WTC11 (cell line): ENCODE measurements around the gene MTMR3. TPM values are rescaled to one million over a fixed set of nuclear protein-coding genes. Genes with fewer than 3 reads are reported as not detected.

Experiments
- ATAC-seq: fragments of 200-7000 bp; cut with Tn5 transposase; 2 replicates; pipeline ENCODE4 v1.10.0; 2021; ENCODE audit warnings: mild to moderate bottlenecking, moderate library complexity
- CTCF ChIA-PET: fragments of 300-600 bp; sonication (Branson Sonifier 250); formaldehyde crosslinking; loops from one replicate; lab custom pipeline; 2021; ENCODE audit warnings: antibody characterized with exemption; lab: Charles Lee
- POLR2A ChIA-PET: fragments of 350-600 bp; sonication (Branson Sonifier 250); formaldehyde crosslinking; loops from one replicate; lab custom pipeline; 2021; ENCODE audit warnings: antibody characterized with exemption; lab: Charles Lee
- DNase-seq: peaks from one replicate; pipeline ENCODE4 v3.0.0; 2021; ENCODE audit warnings: low spot score
- H3K27ac Mint-ChIP-seq: 2 replicates; pipeline ENCODE4 v1.8.0; 2021; ENCODE audit warnings: mixed read lengths
- H3K27me3 Mint-ChIP-seq: 2 replicates; pipeline ENCODE4 v1.8.0; 2021; ENCODE audit warnings: low read depth, mild to moderate bottlenecking, moderate library complexity, mixed read lengths
- H3K36me3 Mint-ChIP-seq: 2 replicates; pipeline ENCODE4 v1.8.0; 2021; ENCODE audit warnings: mixed read lengths
- H3K4me1 Mint-ChIP-seq: 2 replicates; pipeline ENCODE4 v1.8.0; 2022; ENCODE audit warnings: mixed read lengths
- H3K4me3 Mint-ChIP-seq: 2 replicates; pipeline ENCODE4 v1.8.0; 2021; ENCODE audit warnings: mild to moderate bottlenecking, moderate library complexity, mixed read lengths
- H3K9me3 Mint-ChIP-seq: 2 replicates; pipeline ENCODE4 v1.8.0; 2021; ENCODE audit warnings: mixed read lengths
- ESRRA ChIP-seq: sonication (generic); formaldehyde crosslinking; IDR thresholded peaks from 2 replicates; pipeline ENCODE4 v1.8.1; 2022; ENCODE audit warnings: mild to moderate bottlenecking, missing genetic modification reagents, borderline replicate concordance
- FOXP4 ChIP-seq: sonication (generic); formaldehyde crosslinking; IDR thresholded peaks from 2 replicates; pipeline ENCODE4 v1.8.0; 2022; ENCODE audit warnings: mild to moderate bottlenecking, missing genetic modification reagents
- GTF2I ChIP-seq: fragments of 250-450 bp; sonication (Bioruptor Pico); conservative IDR thresholded peaks from 2 replicates; pipeline ENCODE4 v1.4.0; 2021; ENCODE audit warnings: mild to moderate bottlenecking
- MXD4 ChIP-seq: fragments of 250-450 bp; sonication (Bioruptor Pico); IDR thresholded peaks from 2 replicates; pipeline ENCODE4 v1.8.0; 2021; ENCODE audit warnings: mild to moderate bottlenecking, moderate library complexity, borderline replicate concordance
- MYBL2 ChIP-seq: sonication (generic); formaldehyde crosslinking; IDR thresholded peaks from 2 replicates; pipeline ENCODE4 v1.8.1; 2023; ENCODE audit warnings: mild to moderate bottlenecking, moderate library complexity, missing genetic modification reagents
- NFE2L1 ChIP-seq: sonication (generic); formaldehyde crosslinking; IDR thresholded peaks from 2 replicates; pipeline ENCODE4 v1.8.1; 2023; ENCODE audit warnings: missing genetic modification reagents
- NFYB ChIP-seq: sonication (generic); formaldehyde crosslinking; conservative IDR thresholded peaks from 2 replicates; pipeline ENCODE4 v1.8.0; 2022; ENCODE audit warnings: low read depth, missing genetic modification reagents
- OVOL2 ChIP-seq: fragments of 250-450 bp; sonication (Bioruptor Pico); IDR thresholded peaks from 2 replicates; pipeline ENCODE4 v1.9.0; 2021; ENCODE audit warnings: mild to moderate bottlenecking, borderline replicate concordance
- RORB ChIP-seq: fragments of 250-450 bp; sonication (Bioruptor Pico); IDR thresholded peaks from 2 replicates; pipeline ENCODE4 v1.9.0; 2021; ENCODE audit warnings: mild to moderate bottlenecking
- STAT6 ChIP-seq: sonication (generic); formaldehyde crosslinking; conservative IDR thresholded peaks from 2 replicates; pipeline ENCODE4 v1.8.1; 2023; ENCODE audit warnings: mild to moderate bottlenecking, low read depth, missing genetic modification reagents, moderate library complexity
- TCF7 ChIP-seq: sonication (generic); formaldehyde crosslinking; IDR thresholded peaks from 2 replicates; pipeline ENCODE4 v1.8.0; 2022; ENCODE audit warnings: mild to moderate bottlenecking, low read depth, missing genetic modification reagents, moderate library complexity
- TEAD1 ChIP-seq: sonication (generic); formaldehyde crosslinking; IDR thresholded peaks from 2 replicates; pipeline ENCODE4 v1.8.0; 2022; ENCODE audit warnings: mild to moderate bottlenecking, missing genetic modification reagents
- ZNF263 ChIP-seq: sonication (generic); formaldehyde crosslinking; IDR thresholded peaks from 2 replicates; pipeline ENCODE4 v1.8.1; 2022; ENCODE audit warnings: low read depth, mild to moderate bottlenecking, moderate library complexity, missing genetic modification reagents
- ZNF317 ChIP-seq: sonication (generic); formaldehyde crosslinking; IDR thresholded peaks from 2 replicates; pipeline ENCODE4 v1.8.1; 2023; ENCODE audit warnings: low read depth, mild to moderate bottlenecking, moderate library complexity, missing genetic modification reagents, borderline replicate concordance
- ZNF423 ChIP-seq: fragments of 250-450 bp; sonication (Bioruptor Pico); IDR thresholded peaks from 2 replicates; pipeline ENCODE4 v2.1.2; 2022; ENCODE audit warnings: mild to moderate bottlenecking, moderate library complexity
- total RNA-seq: library from RNA; stranded (reverse); gene quantifications from 3 replicates; pipeline ENCODE4 v1.2.3, GENCODE V29; 2021
- TF ChIP-seq, protein P1 (sequence below): fragments of 250-450 bp; sonication (Bioruptor Pico); conservative IDR thresholded peaks from 2 replicates; pipeline ENCODE4 v1.9.0; 2021; ENCODE audit warnings: mild to moderate bottlenecking
- TF ChIP-seq, protein P2 (sequence below): sonication (generic); formaldehyde crosslinking; IDR thresholded peaks from 2 replicates; pipeline ENCODE4 v1.8.0; 2022; ENCODE audit warnings: mild to moderate bottlenecking, missing genetic modification reagents
- TF ChIP-seq, protein P3 (sequence below): sonication (generic); formaldehyde crosslinking; IDR thresholded peaks from 2 replicates; pipeline ENCODE4 v1.8.0; 2023; ENCODE audit warnings: missing genetic modification reagents

Gene MTMR3
- total RNA-seq, 1 experiment from 2014 or later: 19.2 TPM

DNA sequence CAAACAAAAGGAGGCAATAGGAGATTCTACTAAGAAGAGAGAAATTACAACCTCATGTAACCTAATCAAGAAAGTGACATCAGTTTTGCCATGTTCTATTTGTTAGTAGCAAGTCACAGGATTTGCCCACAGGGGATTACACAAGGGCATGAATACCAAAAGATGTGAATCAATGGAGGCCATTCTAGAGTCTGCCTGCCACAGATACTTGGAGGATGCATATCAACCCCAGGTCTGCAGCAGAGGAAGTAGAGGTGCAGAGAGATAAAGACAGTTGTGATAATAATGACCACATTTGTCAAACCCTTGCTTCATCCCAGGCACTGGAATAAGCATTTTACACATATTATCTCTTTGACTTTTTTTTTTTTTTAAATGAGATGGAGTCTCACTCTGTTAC lies 42.5 kb upstream of the MTMR3 start (continued):
- TF ChIP-seq, protein P1, sequence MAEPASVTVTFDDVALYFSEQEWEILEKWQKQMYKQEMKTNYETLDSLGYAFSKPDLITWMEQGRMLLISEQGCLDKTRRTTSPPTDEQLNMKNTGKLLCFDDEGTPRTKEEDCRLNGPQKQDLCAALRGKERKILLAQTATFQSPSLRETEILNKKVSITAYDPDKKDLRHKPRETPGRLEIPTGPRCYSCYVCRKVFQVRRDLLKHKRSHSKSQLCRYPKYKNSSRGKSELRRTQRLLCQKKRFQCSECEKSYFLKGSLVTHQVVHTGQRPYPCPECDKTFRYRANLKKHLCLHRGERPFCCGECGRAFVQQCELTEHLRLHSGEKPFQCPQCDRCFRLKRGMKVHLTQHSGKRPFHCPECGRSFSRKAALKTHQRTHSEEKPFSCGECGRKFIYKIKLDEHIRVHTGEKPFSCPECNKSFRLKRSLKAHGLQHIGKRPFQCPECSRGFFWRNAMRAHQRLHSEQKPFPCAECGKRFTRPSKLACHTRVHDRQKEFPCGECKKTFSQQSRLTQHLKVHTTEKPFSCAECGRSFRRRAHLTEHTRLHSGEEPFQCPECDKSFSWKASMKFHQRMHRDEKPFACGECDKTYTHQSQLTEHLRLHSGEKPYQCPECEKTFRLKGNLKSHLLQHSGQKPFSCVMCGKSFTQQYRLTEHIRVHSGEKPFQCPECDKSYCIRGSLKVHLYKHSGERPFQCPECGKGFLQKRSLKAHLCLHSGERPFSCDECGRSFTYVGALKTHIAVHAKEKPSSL (CRISPR knock-in tag): no peak
- no peak for TF ChIP-seq ESRRA
- no peak for TF ChIP-seq FOXP4 (CRISPR knock-in tag)
- no peak for TF ChIP-seq OVOL2

DNA sequence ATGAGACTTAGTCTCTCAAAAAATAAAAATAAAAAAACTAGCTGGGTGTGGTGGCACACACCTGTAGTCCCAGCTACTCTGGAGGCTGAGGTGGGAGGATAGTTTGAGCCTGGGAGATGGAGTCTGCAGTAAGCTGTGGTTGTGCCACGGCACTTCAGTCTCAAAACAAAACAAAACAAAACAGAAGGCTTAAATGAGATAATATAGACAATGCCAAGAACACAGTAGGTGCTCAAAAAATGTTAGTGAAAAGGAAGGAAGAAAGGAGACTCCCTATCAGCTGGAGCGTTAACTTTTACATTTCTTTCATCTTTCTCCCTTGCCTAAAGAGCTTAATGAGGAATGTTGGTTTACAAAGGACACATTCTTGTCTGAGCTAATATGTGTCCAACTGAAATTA lies 40.8 kb upstream of the MTMR3 start:
- no peak overlapping the region for H3K27ac Mint-ChIP-seq
- ChIA-PET CTCF (interaction anchor here (0.5 kb wide), 1 partner anchor 153 kb away, joined by 3 read pairs; no protein-coding TSS in a partner anchor), POLR2A (no interaction called here)
- H3K9me3 Mint-ChIP-seq: peaks cover 11% of the 10 kb centered on the region
- no peak overlapping the region for H3K4me3 Mint-ChIP-seq
- no peaks in the 10 kb centered on the region for H3K27me3 Mint-ChIP-seq
- no peaks in the 10 kb centered on the region for H3K36me3 Mint-ChIP-seq
- DNase-seq: no peak
- H3K4me1 Mint-ChIP-seq: peaks cover 19% of the 10 kb centered on the region
- no peak for TF ChIP-seq MXD4 (CRISPR knock-in tag)
- no peak for TF ChIP-seq ZNF423 (CRISPR knock-in tag)
- no peak for TF ChIP-seq RORB (CRISPR knock-in tag)
- TF ChIP-seq STAT6 (CRISPR knock-in tag): no peak
- TF ChIP-seq, protein P2, sequence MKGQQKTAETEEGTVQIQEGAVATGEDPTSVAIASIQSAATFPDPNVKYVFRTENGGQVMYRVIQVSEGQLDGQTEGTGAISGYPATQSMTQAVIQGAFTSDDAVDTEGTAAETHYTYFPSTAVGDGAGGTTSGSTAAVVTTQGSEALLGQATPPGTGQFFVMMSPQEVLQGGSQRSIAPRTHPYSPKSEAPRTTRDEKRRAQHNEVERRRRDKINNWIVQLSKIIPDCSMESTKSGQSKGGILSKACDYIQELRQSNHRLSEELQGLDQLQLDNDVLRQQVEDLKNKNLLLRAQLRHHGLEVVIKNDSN (CRISPR knock-in tag): no peak
- no peak for TF ChIP-seq NFYB (CRISPR knock-in tag)
- TF ChIP-seq NFE2L1: no peak
- TF ChIP-seq TCF7 (CRISPR knock-in tag): no peak
- no peak for TF ChIP-seq ZNF317
- no peak for ATAC-seq

DNA sequence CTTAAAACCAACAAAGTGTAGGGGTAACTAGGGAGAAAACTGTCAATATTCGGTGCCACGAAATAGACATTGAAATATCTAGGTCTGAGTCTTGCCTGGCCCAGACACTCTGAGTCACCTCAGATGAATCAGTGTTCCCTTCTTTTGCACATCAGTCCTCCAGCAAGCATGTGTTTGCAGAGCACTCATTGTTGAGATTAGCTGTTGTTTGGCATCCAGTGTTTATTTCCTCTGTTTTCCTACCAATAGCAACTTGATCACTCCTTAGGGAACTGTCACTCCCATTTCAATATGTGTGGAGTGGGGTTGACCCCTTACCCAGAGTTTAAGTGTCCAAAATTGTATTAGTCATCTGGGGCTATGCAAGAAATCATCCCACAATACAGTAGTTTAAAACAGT lies 40.2 kb upstream of the MTMR3 start:
- H3K9me3 Mint-ChIP-seq: peaks cover 11% of the 10 kb centered on the region
- TF ChIP-seq STAT6 (CRISPR knock-in tag) (no peak), MXD4 (CRISPR knock-in tag) (no peak), ZNF263 (CRISPR knock-in tag) (no peak), ZNF423 (CRISPR knock-in tag) (no peak), MYBL2 (CRISPR knock-in tag) (no peak), TEAD1 (CRISPR knock-in tag) (no peak), GTF2I (CRISPR knock-in tag) (no peak)
- TF ChIP-seq, protein P2 (CRISPR knock-in tag): no peak
- TF ChIP-seq, protein P3, sequence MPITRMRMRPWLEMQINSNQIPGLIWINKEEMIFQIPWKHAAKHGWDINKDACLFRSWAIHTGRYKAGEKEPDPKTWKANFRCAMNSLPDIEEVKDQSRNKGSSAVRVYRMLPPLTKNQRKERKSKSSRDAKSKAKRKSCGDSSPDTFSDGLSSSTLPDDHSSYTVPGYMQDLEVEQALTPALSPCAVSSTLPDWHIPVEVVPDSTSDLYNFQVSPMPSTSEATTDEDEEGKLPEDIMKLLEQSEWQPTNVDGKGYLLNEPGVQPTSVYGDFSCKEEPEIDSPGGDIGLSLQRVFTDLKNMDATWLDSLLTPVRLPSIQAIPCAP: no peak

More for the DNA sequence above, 40.2 kb upstream of the MTMR3 start:
- H3K4me1 Mint-ChIP-seq: peaks cover 14% of the 10 kb centered on the region
- POLR2A ChIA-PET: no interaction called here
- no peak for ATAC-seq
- H3K27ac Mint-ChIP-seq: no peak overlapping the region
- DNase-seq: no peak
- CTCF ChIA-PET: no interaction called here
- no peaks in the 10 kb centered on the region for H3K36me3 Mint-ChIP-seq
- no peak overlapping the region for H3K4me3 Mint-ChIP-seq
- H3K27me3 Mint-ChIP-seq: no peaks in the 10 kb centered on the region
